GM19023 (cell line): ENCODE results near the gene NT5DC4.
"Not testable (repeated sequence)": the region's sequence is repeated elsewhere in the genome, so short reads cannot be mapped to it uniquely, and the experiment has no call there.

ENCODE experiments used
- ATAC-seq: cut with Tn5 transposase; IDR thresholded peaks from one replicate; pipeline ENCODE4 v1.9.1; 2021; ENCODE audit warnings: mild to moderate bottlenecking, moderate library complexity; ENCODE audit not compliant: unreplicated experiment

The NT5DC4 gene

GRCh38 chr2:112699984-112700667 is 20.7 kb upstream of the NT5DC4 start:
- no peak for ATAC-seq

- no peak for ATAC-seq
Observed at GRCh38 chr2:112701052-112701451, 19.8 kb upstream of the NT5DC4 start.

GRCh38 chr2:112703684-112704083 is 17.1 kb upstream of the NT5DC4 start:
- no peak for ATAC-seq

GRCh38 chr2:112705575-112705974 is 15.2 kb upstream of the NT5DC4 start:
- no peak for ATAC-seq

- ATAC-seq = peak; percentile 35
Observed at GRCh38 chr2:112706170-112706664, 14.6 kb upstream of the NT5DC4 start.

GRCh38 chr2:112706947-112707346 is 13.9 kb upstream of the NT5DC4 start:
- ATAC-seq = not testable (repeated sequence)

GRCh38 chr2:112708968-112709367 is 11.9 kb upstream of the NT5DC4 start:
- no peak for ATAC-seq

- no peak for ATAC-seq
Observed at GRCh38 chr2:112709703-112710102, 11.1 kb upstream of the NT5DC4 start.

GRCh38 chr2:112710956-112711750 is 9.7 kb upstream of the NT5DC4 start:
- ATAC-seq = no peak

GRCh38 chr2:112712465-112712864 is 8.4 kb upstream of the NT5DC4 start:
- no peak for ATAC-seq

- ATAC-seq = no peak
Observed at GRCh38 chr2:112712903-112713584, 7.8 kb upstream of the NT5DC4 start.

- no peak for ATAC-seq
Observed at GRCh38 chr2:112713585-112713925, 7.3 kb upstream of the NT5DC4 start.

- no peak for ATAC-seq
Observed at GRCh38 chr2:112713926-112714325, 6.9 kb upstream of the NT5DC4 start.

GRCh38 chr2:112714331-112714730 is 6.5 kb upstream of the NT5DC4 start:
- ATAC-seq = no peak

- no peak for ATAC-seq
Observed at GRCh38 chr2:112714836-112715631, 5.8 kb upstream of the NT5DC4 start.

- not testable (repeated sequence) for ATAC-seq
Observed at GRCh38 chr2:112716094-112716493, 4.7 kb upstream of the NT5DC4 start.

- not testable (repeated sequence) for ATAC-seq
Observed at GRCh38 chr2:112716826-112717352, 3.9 kb upstream of the NT5DC4 start.

GRCh38 chr2:112718863-112719370 is 1.9 kb upstream of the NT5DC4 start:
- ATAC-seq = no peak

GRCh38 chr2:112721819-112722522 is 1.2 kb downstream of the NT5DC4 start:
- ATAC-seq = no peak
